ENCODE data around the gene KARS1. TPM values are rescaled to one million over a fixed set of nuclear protein-coding genes. Genes with fewer than 3 reads are reported as not detected.
A peak's percentile ranks its signal among the peaks of the same experiment; 100 is the strongest.

Gene KARS1
- total RNA-seq, 1 donor from 2014 or later = 93.3 TPM

DNA sequence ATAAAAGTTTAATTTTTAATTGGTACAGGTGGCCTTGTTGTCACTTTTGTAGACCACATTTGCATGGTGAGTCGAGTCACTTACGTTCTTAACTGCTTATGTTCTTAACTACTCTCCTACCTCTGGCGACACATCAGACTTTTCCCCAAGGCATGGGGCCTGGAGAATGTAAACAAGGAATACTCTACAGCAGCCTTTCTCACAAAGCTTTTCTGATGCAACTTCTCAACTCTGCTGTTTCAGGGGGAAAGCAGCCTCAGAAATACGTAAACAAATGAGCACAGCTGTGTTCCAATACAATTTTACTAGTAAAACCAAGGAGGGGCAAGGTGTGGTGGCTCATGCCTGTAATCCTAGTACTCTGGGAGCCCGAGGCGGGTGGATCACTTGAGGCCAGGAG lies 6.9 kb downstream of the KARS1 start:
- Mint-ChIP-seq H3K36me3 (ENCODE audit: low read depth) (peaks cover 30% of the 10 kb centered on the region), H3K9me3 (ENCODE audit: low read depth) (no peaks in the 10 kb centered on the region), H3K4me1 (ENCODE audit: low read depth) (peaks cover 5% of the 10 kb centered on the region), H3K27ac (ENCODE audit: unreplicated experiment) (peak overlapping the region; percentile 32), H3K27me3 (ENCODE audit: low read depth) (no peaks in the 10 kb centered on the region), H3K4me3 (ENCODE audit: unreplicated experiment) (no peak overlapping the region)
- TF ChIP-seq, protein P1, sequence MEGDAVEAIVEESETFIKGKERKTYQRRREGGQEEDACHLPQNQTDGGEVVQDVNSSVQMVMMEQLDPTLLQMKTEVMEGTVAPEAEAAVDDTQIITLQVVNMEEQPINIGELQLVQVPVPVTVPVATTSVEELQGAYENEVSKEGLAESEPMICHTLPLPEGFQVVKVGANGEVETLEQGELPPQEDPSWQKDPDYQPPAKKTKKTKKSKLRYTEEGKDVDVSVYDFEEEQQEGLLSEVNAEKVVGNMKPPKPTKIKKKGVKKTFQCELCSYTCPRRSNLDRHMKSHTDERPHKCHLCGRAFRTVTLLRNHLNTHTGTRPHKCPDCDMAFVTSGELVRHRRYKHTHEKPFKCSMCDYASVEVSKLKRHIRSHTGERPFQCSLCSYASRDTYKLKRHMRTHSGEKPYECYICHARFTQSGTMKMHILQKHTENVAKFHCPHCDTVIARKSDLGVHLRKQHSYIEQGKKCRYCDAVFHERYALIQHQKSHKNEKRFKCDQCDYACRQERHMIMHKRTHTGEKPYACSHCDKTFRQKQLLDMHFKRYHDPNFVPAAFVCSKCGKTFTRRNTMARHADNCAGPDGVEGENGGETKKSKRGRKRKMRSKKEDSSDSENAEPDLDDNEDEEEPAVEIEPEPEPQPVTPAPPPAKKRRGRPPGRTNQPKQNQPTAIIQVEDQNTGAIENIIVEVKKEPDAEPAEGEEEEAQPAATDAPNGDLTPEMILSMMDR (IDR thresholded peaks at IDR 0.05) = no peak
- no peak for DNase-seq (ENCODE audit: low spot score)

- H3K4me1 Mint-ChIP-seq (ENCODE audit: low read depth) = no peaks in the 10 kb centered on the region
- TF ChIP-seq, protein P1 (IDR thresholded peaks at IDR 0.05) = no peak
- no peak overlapping the region for H3K27ac Mint-ChIP-seq (ENCODE audit: unreplicated experiment)
- no peak overlapping the region for H3K4me3 Mint-ChIP-seq (ENCODE audit: unreplicated experiment)
- H3K9me3 Mint-ChIP-seq (ENCODE audit: low read depth) = no peaks in the 10 kb centered on the region
- DNase-seq (ENCODE audit: low spot score) = no peak
- no peaks in the 10 kb centered on the region for H3K27me3 Mint-ChIP-seq (ENCODE audit: low read depth)
- H3K36me3 Mint-ChIP-seq (ENCODE audit: low read depth) = peaks cover 45% of the 10 kb centered on the region
These were observed 12.4 kb downstream of the KARS1 start for GRCh38 chr16:75635036-75635435.

DNA sequence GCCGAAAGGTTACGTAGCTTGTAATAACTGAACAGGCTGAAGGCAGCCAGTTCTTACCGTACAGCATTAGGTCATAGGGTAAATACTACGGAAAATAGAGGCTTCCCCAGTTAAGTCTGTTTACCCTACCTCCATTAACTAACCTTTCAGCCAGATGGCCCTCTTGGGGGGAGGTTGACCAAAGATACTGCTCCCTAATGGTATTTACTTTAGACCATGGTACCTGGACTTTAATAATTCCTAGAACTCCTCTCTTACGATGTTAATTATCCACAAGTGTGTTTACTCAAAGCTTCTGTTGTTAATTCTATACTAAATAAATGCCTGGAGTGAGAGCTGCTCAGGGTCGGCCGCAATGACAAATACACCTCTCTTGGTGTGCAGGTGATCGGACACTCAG lies 14.6 kb downstream of the KARS1 start:
- Mint-ChIP-seq H3K4me3 (ENCODE audit: unreplicated experiment) (no peak overlapping the region), H3K27ac (ENCODE audit: unreplicated experiment) (no peak overlapping the region), H3K9me3 (ENCODE audit: low read depth) (no peaks in the 10 kb centered on the region), H3K27me3 (ENCODE audit: low read depth) (no peaks in the 10 kb centered on the region), H3K4me1 (ENCODE audit: low read depth) (no peaks in the 10 kb centered on the region), H3K36me3 (ENCODE audit: low read depth) (peaks cover 47% of the 10 kb centered on the region)
- TF ChIP-seq, protein P1 (IDR thresholded peaks at IDR 0.05) = no peak
- no peak for DNase-seq (ENCODE audit: low spot score)

DNA sequence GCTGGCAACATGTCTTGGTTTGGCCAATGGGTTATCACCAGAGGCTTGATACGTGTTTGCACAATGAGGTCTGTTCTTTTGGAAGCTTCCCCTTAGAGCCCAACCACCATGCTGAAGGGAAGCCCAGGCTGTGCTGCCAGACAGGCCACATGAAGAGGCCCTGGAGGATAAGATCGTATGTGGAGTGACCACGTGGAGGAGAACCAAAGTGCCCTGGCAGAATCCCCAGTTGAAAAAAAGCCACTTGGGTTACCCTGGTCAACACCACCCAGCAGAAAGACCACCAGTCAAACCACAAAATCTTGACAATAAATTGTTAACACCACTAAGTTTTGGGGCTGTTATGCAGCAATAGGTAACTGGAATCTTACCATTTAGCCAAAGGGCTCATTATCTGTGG lies 17.4 kb downstream of the KARS1 start:
- TF ChIP-seq, protein P1 (IDR thresholded peaks at IDR 0.05) = no peak
- no peak for DNase-seq (ENCODE audit: low spot score)
- Mint-ChIP-seq H3K4me3 (ENCODE audit: unreplicated experiment) (no peak overlapping the region), H3K36me3 (ENCODE audit: low read depth) (peaks cover 50% of the 10 kb centered on the region), H3K4me1 (ENCODE audit: low read depth) (no peaks in the 10 kb centered on the region), H3K9me3 (ENCODE audit: low read depth) (no peaks in the 10 kb centered on the region), H3K27me3 (ENCODE audit: low read depth) (no peaks in the 10 kb centered on the region), H3K27ac (ENCODE audit: unreplicated experiment) (no peak overlapping the region)

- no peaks in the 10 kb centered on the region for H3K4me1 Mint-ChIP-seq (ENCODE audit: low read depth)
- peaks cover 47% of the 10 kb centered on the region for H3K36me3 Mint-ChIP-seq (ENCODE audit: low read depth)
- no peaks in the 10 kb centered on the region for H3K9me3 Mint-ChIP-seq (ENCODE audit: low read depth)
- H3K4me3 Mint-ChIP-seq (ENCODE audit: unreplicated experiment) = no peak overlapping the region
- TF ChIP-seq, protein P1 (IDR thresholded peaks at IDR 0.05) = no peak
- no peaks in the 10 kb centered on the region for H3K27me3 Mint-ChIP-seq (ENCODE audit: low read depth)
- DNase-seq (ENCODE audit: low spot score) = no peak
- no peak overlapping the region for H3K27ac Mint-ChIP-seq (ENCODE audit: unreplicated experiment)
These were observed 18.3 kb downstream of the KARS1 start for GRCh38 chr16:75629132-75629531.
